ENCODE measurements around the gene HOXB6. TPM values are rescaled to one million over a fixed set of nuclear protein-coding genes. Genes with fewer than 3 reads are reported as not detected.
A peak's percentile ranks its signal among the peaks of the same experiment; 100 is the strongest.

HOXB6 gene
- polyA plus RNA-seq, 3 donors = not detected

GRCh38 chr17:48642059-48642842 lies 37.5 kb upstream of the HOXB6 start:
- Histone ChIP-seq H3K27ac (ENCODE audit: low read depth in 1 of 2, low read length in 2 of 2) (no peak overlapping the region), H3K4me3 (replicated peaks in 1 of 3; ENCODE audit: low read depth in 2 of 3, low read length in 3 of 3) (no peak overlapping the region), H3K36me3 (replicated peaks in 1 of 2; ENCODE audit: control insufficient read depth in 1 of 2, insufficient read depth in 2 of 2, low read length in 2 of 2) (no peaks in the 10 kb centered on the region), H3K4me2 (replicated peaks; ENCODE audit: extremely low read depth, low read length, poor library complexity, severe bottlenecking) (no peak overlapping the region), H3K27me3 (ENCODE audit: control insufficient read depth in 2 of 2, insufficient read depth in 2 of 2, low read length in 2 of 2) (peaks cover 90 to 100% of the 10 kb centered on the region in 2 donors), H4K20me1 (ENCODE audit: insufficient read depth, low read length) (no peaks in the 10 kb centered on the region), H3K9ac (ENCODE audit: insufficient read depth, low read length, poor library complexity, severe bottlenecking) (no peak overlapping the region), H3K9me3 (replicated peaks in 1 of 2; ENCODE audit: control insufficient read depth in 1 of 2, insufficient read depth in 1 of 2, low read length in 2 of 2) (peaks cover 0 to 21% of the 10 kb centered on the region in 2 donors), H3K4me1 (ENCODE audit: control insufficient read depth in 1 of 2, insufficient read depth in 2 of 2, low read length in 2 of 2) (peaks cover 2 to 12% of the 10 kb centered on the region in 2 donors), H3K79me2 (ENCODE audit: insufficient read depth, low read length) (no peaks in the 10 kb centered on the region), H2AFZ (ENCODE audit: insufficient read depth, low read depth, low read length, poor library complexity, severe bottlenecking) (no peak overlapping the region)
- WGBS (ENCODE audit: insufficient coverage) = 12% methylated on average over 58 of the region's 58 CpGs
- peak overlapping the region in 1 of 2 donors; percentile 76 for H3K4me3 Mint-ChIP-seq
- peaks cover 10% of the 10 kb centered on the region for H3K4me1 Mint-ChIP-seq
- H3K9me3 Mint-ChIP-seq = peaks cover 0 to 30% (median 3%) of the 10 kb centered on the region in 7 donors
- H3K27ac Mint-ChIP-seq = no peak overlapping the region
- no peak for DNase-seq
- TF ChIP-seq CTCF (IDR thresholded peaks at IDR 0.05) = no peak
- H3K36me3 Mint-ChIP-seq = peaks cover 0 to 4% of the 10 kb centered on the region in 2 donors
- intact Hi-C loops (cut with micrococcal nuclease) = no loop called here
- H3K27me3 Mint-ChIP-seq (ENCODE audit: low read depth in 3 of 3) = peaks cover 91 to 99% (median 94%) of the 10 kb centered on the region in 3 donors

GRCh38 chr17:48641541-48642058 lies 36.8 kb upstream of the HOXB6 start:
- H3K27me3 ChIP-seq (ENCODE audit: control insufficient read depth in 2 of 2, insufficient read depth in 2 of 2, low read length in 2 of 2) = peaks cover 93 to 100% of the 10 kb centered on the region in 2 donors
- peak overlapping the region in 2 of 7 donors; percentile 22 to 39 for H3K27ac Mint-ChIP-seq
- H3K4me3 ChIP-seq (replicated peaks in 1 of 3; ENCODE audit: low read depth in 2 of 3, low read length in 3 of 3) = no peak overlapping the region
- no peak overlapping the region for H3K27ac ChIP-seq (ENCODE audit: low read depth in 1 of 2, low read length in 2 of 2)
- H3K36me3 Mint-ChIP-seq = peaks cover 0 to 3% of the 10 kb centered on the region in 2 donors
- no peak for TF ChIP-seq CTCF (IDR thresholded peaks at IDR 0.05)
- no peak for DNase-seq
- peaks cover 0 to 21% of the 10 kb centered on the region in 2 donors for H3K9me3 ChIP-seq (replicated peaks in 1 of 2; ENCODE audit: control insufficient read depth in 1 of 2, insufficient read depth in 1 of 2, low read length in 2 of 2)
- intact Hi-C loops (cut with micrococcal nuclease) = no loop called here
- no peaks in the 10 kb centered on the region for H3K79me2 ChIP-seq (ENCODE audit: insufficient read depth, low read length)
- H4K20me1 ChIP-seq (ENCODE audit: insufficient read depth, low read length) = no peaks in the 10 kb centered on the region
- no peak overlapping the region for H3K9ac ChIP-seq (ENCODE audit: insufficient read depth, low read length, poor library complexity, severe bottlenecking)
- H3K9me3 Mint-ChIP-seq = peaks cover 0 to 28% (median 3%) of the 10 kb centered on the region in 7 donors
- peaks cover 0 to 6% of the 10 kb centered on the region in 2 donors for H3K4me1 ChIP-seq (ENCODE audit: control insufficient read depth in 1 of 2, insufficient read depth in 2 of 2, low read length in 2 of 2)
- peak overlapping the region in 1 of 2 donors; percentile 76 for H3K4me3 Mint-ChIP-seq
- H3K27me3 Mint-ChIP-seq (ENCODE audit: low read depth in 3 of 3) = peaks cover 94 to 99% (median 96%) of the 10 kb centered on the region in 3 donors
- no peak overlapping the region for H2AFZ ChIP-seq (ENCODE audit: insufficient read depth, low read depth, low read length, poor library complexity, severe bottlenecking)
- no peak overlapping the region for H3K4me2 ChIP-seq (replicated peaks; ENCODE audit: extremely low read depth, low read length, poor library complexity, severe bottlenecking)
- H3K36me3 ChIP-seq (replicated peaks in 1 of 2; ENCODE audit: control insufficient read depth in 1 of 2, insufficient read depth in 2 of 2, low read length in 2 of 2) = no peaks in the 10 kb centered on the region
- peaks cover 8% of the 10 kb centered on the region for H3K4me1 Mint-ChIP-seq
- WGBS (ENCODE audit: insufficient coverage) = 16% methylated on average over 19 of the region's 29 CpGs

Data from CD14-positive monocyte (primary cell).